NCI-H2196 treated with DMSO at 0.1 percent for 48 hours (cell line): ENCODE results near the gene CD300LG.
"Not testable (repeated sequence)": the region's sequence is repeated elsewhere in the genome, so short reads cannot be mapped to it uniquely, and the experiment has no call there.

ENCODE experiments used
- DNase-seq: peaks from one replicate; lab custom pipeline; 2025; ENCODE audit not compliant: unreplicated experiment; lab: John Stamatoyannopoulos, UW

The CD300LG gene

GRCh38 chr17:43846963-43847371 lies at the start of gene CD300LG:
Gene CD300LG, plus strand, starts transcription at chr17:43847176. Its CDS starts 41 bp downstream, at chr17:43847217.
- no peak for DNase-seq

GRCh38 chr17:43798024-43798423 lies 49.0 kb upstream of the CD300LG start:
- not testable (repeated sequence) for DNase-seq

GRCh38 chr17:43799047-43799446 lies 47.9 kb upstream of the CD300LG start:
- no peak for DNase-seq

- no peak for DNase-seq
Measured at GRCh38 chr17:43800736-43801135, 46.2 kb upstream of the CD300LG start.

- DNase-seq: no peak
Measured at GRCh38 chr17:43801844-43802243, 45.1 kb upstream of the CD300LG start.

- no peak for DNase-seq
Measured at GRCh38 chr17:43803758-43804157, 43.2 kb upstream of the CD300LG start.

GRCh38 chr17:43805117-43805516 lies 41.9 kb upstream of the CD300LG start:
- no peak for DNase-seq

- DNase-seq: no peak
Measured at GRCh38 chr17:43808076-43808475, 38.9 kb upstream of the CD300LG start.

GRCh38 chr17:43809121-43809520 lies 37.9 kb upstream of the CD300LG start:
- DNase-seq: no peak

GRCh38 chr17:43810226-43810715 lies 36.7 kb upstream of the CD300LG start:
- DNase-seq: no peak

GRCh38 chr17:43810823-43811222 lies 36.2 kb upstream of the CD300LG start:
- no peak for DNase-seq

- DNase-seq: no peak
Measured at GRCh38 chr17:43812396-43813265, 34.3 kb upstream of the CD300LG start.

GRCh38 chr17:43813386-43813785 lies 33.6 kb upstream of the CD300LG start:
- no peak for DNase-seq

GRCh38 chr17:43814026-43814425 lies 33.0 kb upstream of the CD300LG start:
- no peak for DNase-seq

- DNase-seq: no peak
Measured at GRCh38 chr17:43814714-43815113, 32.3 kb upstream of the CD300LG start.

- no peak for DNase-seq
Measured at GRCh38 chr17:43816336-43817320, 30.3 kb upstream of the CD300LG start.

GRCh38 chr17:43817826-43818225 lies 29.1 kb upstream of the CD300LG start:
- no peak for DNase-seq

GRCh38 chr17:43818966-43819365 lies 28.0 kb upstream of the CD300LG start:
- DNase-seq: no peak

GRCh38 chr17:43820759-43821158 lies 26.2 kb upstream of the CD300LG start:
- no peak for DNase-seq

GRCh38 chr17:43822570-43823190 lies 24.3 kb upstream of the CD300LG start:
- peak; percentile 7 for DNase-seq
